Stimulated activated CD8-positive, alpha-beta memory T cell treated with anti-CD3 and anti-CD28 coated beads, Interleukin-4, amount 100 ng/mL, for 24 hours (primary cell): ENCODE data around the gene NUTM2A.
"Not testable (repeated sequence)": the region's sequence is repeated elsewhere in the genome, so short reads cannot be mapped to it uniquely, and the experiment has no call there.

Source experiments
- DNase-seq: peaks from one replicate; pipeline ENCODE4 v3.0.0-alpha.2; 2020; ENCODE audit warnings: low read depth

NUTM2A gene, protein sequence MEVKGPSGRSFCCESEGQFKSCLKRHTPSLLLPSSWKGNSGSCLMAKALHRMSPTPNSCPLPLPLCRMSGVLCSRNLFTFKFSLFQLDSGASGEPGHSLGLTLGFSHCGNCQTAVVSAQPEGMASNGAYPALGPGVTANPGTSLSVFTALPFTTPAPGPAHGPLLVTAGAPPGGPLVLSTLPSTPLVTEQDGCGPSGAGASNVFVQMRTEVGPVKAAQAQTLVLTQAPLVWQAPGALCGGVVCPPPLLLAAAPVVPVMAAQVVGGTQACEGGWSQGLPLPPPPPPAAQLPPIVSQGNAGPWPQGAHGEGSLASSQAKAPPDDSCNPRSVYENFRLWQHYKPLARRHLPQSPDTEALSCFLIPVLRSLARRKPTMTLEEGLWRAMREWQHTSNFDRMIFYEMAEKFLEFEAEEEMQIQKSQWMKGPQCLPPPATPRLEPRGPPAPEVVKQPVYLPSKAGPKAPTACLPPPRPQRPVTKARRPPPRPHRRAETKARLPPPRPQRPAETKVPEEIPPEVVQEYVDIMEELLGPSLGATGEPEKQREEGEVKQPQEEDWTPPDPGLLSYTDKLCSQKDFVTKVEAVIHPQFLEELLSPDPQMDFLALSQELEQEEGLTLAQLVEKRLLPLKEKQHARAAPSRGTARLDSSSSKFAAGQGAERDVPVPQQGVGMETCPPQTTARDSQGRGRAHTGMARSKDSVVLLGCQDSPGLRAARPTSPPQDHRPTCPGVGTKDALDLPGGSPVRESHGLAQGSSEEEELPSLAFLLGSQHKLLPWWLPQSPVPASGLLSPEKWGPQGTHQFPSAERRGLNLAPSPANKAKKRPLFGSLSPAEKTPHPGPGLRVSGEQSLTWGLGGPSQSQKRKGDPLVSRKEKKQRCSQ

DNA sequence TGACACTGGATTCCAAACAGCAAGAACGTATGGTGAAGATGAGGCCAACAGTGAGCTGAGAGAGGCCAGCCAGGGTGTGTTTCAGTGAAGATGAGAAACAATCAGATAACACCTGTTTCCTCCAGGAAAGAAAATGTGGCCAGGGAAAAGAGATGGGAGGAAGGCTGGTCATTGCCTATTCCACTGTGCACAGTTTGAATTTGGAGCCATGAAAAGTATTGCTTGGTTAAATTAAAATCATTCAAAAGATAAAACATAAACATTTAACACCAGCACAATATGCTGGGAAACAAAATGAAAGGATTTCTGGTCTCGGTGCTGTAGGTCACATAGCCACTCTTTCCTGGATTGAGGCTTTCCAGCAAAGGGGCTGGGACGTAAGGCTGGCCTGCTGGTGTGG lies at the start of gene NUTM2A:
Gene NUTM2A, plus strand, starts transcription at position 301 of the 400 bp plus-strand sequence. CDS start 383 bp downstream, outside the sequence.
- not testable (repeated sequence) for DNase-seq

DNA sequence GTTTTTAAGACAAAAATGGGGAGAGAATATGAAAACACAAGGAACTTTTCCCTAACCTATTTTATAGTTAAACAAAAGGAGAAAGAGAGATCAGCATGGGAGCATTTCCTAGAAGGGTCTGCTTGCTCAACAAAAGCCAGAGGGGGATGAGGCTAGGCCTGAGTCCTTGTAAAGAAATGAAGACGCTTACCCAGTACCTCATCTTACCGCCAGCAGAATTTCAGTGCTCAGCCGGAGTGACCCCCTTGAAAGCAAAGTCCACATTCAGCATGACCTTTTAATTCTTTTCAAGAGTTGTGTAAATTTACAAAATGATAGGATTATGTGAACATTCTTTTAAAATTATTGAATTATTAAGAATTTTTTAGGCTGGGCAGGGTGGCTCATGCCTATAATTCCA lies 47.7 kb upstream of the NUTM2A start:
- not testable (repeated sequence) for DNase-seq

DNA sequence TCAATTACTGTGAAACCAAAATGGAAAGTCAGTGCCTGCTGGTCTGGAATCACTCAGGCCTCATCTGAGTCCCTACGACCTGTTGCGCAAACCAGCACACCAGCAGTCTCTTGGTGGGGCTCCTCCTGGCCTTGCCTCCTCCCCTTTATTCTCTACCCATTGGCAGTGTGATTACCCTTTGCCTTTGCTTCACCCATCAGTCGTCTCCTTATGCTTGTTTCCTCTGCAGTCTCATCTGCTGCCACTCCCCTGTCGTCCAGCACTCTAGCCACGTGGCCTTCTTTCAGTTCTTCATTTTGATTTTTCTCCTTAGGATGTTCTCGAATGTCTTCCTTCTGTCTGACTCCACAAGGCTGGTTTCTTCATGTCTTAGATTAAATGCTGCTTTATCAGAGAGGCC lies 40.8 kb upstream of the NUTM2A start:
- not testable (repeated sequence) for DNase-seq

DNA sequence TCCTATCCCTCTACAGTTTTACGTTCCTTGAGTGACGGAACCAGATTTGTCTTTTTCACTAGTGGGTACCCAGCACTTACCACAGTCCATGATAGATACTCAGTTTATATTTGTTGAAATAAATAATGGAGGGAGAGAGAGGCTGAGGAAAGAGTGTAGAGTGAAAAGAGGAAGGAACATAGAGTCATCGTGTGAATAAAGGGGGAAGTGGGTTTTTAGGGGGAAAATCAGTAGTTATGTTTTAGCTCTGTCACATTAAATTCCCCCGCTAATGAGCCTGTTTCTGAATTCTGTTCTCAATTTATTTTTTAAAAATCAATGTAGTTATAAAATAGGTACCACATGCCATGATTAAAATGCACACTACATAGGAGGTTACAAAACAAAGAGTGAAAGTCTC lies 39.2 kb upstream of the NUTM2A start:
- not testable (repeated sequence) for DNase-seq

DNA sequence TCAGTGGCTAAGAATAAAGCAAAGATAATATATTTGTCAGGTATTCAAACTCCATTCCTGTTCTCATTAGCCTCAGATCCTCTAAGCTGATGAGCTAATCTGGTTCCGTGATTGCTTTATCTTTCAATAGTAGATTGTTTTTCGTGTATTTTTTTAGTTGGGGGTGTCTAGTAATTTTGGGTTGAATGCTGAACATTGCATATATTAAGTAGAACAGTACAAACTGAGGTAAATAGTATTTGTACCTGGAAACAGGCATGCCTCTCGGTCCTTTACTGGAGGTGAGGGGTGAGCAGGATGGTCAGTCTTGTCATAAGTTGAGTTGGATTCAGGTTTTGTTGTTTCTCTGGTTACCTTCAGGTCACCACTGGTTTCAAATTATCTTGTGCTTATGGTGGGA lies 37.7 kb upstream of the NUTM2A start:
- not testable (repeated sequence) for DNase-seq

DNA sequence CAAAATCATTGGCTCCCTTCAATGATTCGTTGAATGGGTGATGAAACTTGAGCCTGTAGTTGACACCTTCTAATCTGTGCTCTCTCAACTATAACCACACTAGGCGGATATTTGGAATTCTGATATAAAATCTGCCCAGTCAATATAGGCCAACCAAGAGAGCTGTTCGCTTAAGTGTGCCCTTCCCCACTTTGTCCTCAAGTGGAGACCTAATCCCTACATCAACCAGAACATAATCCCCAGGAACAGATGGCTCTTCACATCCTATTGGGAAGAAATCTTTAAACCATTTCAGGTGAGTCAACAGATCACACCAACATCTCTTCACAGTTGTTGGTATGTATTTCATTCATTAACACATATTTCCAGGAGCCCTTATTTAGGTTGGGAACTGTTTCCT lies 33.4 kb upstream of the NUTM2A start:
- DNase-seq = not testable (repeated sequence)

DNA sequence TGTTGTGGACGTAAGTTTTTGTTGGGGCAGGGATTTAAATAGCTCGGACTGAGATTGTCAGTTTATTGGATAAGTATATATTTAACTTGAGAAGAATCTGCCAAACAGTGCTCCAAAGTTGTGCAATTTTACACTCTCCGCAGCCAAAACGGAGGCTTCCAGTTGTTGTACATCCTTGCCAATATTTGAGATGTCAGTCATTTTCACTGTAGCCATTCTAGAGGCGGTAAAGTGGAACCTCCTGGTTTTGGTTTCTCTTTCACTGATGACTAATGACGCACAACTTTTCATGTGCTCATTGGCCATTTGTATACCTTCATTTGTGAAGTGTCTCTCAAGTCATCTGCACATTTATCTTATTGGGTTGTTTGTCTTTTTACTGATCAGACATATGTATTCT lies 24.3 kb upstream of the NUTM2A start:
- not testable (repeated sequence) for DNase-seq

DNA sequence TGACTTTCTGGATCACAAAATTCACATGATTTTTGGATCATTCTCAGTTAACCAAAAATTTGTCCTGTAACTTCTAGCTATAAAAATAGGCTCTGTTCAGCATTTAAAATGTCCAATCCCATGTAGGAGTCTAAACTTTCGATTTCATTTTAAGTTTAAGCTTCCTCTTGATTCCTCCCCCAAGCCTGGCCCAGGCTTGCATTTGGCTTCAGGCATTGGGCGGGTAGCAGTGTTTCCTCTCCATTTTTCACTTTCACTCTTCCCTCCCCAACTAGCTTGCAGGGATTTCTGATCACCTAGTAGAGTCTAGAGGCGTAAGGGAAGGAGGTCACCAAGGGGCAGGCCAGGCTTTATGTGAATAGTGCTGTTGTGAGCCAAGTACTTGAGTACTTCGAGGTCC lies 20.4 kb upstream of the NUTM2A start:
- DNase-seq = not testable (repeated sequence)

DNA sequence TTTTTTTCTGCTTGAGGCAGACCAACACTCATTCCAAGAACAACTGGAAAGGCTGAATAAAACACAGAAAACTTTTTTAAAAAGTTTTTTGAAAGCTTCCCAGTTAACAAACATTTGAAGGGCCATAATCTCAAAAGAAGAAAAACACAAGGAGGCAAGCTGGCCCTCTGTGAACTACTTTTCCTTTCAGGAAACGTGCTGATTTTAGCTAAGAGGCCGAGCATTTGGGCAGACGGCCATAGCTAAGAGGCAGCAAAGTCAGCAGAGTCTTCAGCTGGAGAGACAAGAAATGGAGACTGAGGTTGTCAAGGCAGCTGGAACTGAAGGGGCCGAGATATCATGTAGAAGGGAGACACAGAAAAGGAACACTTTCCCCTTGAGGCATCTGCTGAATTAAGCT lies 18.3 kb upstream of the NUTM2A start:
- DNase-seq = not testable (repeated sequence)

DNA sequence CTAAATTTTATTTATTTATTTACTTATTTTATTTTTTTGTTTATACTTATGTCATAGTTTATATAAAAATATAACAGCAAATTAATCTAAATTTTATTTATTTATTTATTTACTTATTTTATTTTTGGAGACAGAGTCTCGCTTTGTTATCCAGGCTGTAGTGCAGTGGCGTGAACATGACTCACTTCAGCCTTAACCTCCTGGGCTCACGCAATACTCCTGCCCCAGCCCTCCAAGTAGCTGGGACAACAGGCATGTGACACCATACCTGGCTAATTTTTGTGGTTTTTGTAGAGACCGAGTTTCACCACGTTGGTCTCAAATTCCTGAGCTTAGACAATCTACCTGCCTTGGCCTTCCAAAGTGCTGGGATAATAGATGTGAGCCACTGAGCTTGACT lies 14.9 kb upstream of the NUTM2A start:
- not testable (repeated sequence) for DNase-seq

DNA sequence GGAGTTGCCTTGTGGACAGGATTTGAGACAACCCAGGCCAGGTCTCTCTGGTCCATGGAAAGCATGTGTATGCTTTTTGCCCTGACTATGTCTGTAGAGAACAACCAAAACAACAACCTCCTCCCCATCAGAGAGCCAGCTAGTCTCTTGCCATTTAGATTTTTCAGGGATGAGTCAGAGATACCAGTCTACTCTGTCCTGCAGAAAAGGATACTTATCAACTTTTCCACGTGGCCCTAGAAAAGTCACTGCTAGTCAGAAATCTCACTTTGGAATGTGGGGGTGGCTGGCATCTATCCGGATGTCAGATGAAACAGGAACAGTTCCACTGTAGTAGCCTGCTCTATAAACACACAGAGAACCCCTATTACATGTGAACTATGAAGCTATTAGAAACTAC lies 13.4 kb upstream of the NUTM2A start:
- DNase-seq = not testable (repeated sequence)

DNA sequence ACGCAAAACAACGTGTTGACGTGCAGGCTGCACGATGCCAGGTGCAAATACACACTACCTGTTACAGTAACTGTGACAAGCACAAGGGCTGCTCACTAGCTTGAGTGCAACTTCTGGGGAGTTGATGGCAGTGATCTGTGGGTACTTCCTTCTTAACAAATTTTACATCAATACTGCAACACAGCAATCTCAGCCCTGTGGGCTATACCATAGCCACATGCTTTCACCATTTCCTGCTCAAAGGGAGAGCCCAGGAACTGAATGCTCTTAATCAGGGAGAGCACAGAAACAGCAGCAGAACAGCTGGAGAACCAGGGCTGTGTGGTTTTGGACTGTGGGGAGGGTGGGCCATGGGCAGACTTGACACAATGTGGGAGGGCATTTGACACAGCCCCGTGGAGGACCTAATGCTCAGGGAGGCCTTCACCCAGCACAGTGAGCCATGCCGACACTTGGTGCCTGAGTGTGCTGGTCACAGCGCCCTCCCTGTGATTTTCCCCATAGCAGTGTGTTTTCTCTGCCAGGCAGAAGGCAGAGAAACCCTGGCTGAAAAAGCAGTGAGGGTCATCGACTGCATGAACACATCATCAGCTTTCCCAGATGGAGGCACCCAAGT lies 12.0 kb upstream of the NUTM2A start:
- not testable (repeated sequence) for DNase-seq

DNA sequence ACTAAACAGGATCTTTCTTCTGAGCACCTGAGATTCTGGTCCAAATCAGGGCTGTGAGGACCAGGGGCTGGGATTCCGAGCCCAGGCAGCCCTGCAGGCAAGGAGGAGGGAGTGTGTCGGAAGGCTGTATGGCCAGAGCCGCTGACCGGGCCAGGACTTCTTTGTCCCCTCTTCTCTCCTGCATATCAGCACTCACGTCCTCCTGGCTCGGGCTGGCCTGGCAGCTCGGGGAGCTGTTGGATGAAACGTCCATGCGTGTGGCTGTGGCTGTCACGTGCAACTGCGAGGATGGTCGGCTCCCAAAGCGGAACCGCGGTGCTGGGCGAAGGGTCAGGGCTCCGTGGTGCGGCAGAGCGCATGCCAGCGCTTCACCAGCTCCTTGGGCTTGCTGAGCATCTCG lies 11.4 kb upstream of the NUTM2A start:
- not testable (repeated sequence) for DNase-seq

DNA sequence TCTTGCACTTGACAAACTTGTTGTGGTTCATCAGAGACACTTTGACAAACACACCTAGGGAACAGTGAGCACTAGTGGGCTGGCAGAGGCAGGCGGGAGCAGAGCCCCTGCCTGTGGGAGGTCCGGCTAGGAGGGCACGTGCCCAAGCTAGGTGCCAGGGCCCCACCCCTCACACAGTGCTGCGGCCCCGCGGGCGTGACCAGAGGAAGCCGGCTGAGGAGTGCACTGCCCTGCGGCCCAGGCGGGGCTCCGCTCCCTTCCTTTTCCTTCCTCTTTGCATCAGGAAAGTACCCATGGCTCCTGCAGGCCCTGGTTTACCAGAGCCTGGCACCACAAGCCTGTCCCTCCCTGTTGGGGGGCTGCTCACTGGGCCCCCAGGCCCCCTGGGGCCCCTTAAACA lies 9.1 kb upstream of the NUTM2A start:
- not testable (repeated sequence) for DNase-seq

DNA sequence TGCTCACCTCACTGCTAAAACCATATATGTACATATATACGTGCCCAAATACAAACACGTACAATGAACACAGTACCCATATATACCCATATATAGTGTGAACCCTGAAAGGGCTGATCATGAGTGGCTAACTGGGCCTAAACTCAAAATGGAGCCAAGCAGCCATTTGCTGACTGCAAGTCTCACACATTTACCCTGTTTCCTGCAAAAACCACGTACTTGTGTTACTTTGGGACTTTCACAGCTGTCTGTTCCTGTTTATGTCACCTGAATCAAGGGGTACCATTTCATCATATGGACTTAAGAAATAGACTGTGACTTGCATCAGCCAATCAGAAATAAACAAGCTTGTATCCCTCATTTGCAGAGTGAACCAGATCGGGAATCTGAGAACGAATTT lies 5.9 kb upstream of the NUTM2A start:
- DNase-seq = not testable (repeated sequence)

DNA sequence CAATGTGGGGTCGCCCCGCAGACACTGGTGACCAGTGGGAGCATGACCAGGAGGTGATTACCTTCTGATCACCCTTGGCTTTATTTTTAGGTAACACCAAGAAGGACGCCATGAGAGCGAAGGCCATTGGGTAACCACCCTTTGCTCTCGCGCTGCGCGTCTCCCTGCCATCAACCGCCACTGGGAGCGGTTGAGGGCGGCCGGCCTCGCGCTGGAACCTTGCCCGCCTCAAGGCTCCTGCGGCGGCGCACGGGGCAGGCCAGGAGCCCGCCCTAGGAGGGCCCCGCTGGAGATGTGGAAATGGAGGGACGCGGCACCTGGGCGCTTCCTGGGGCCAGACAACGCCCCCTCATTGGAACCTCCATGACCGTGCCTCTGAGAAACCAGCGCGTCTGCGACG lies 2.5 kb upstream of the NUTM2A start:
- DNase-seq = not testable (repeated sequence)

DNA sequence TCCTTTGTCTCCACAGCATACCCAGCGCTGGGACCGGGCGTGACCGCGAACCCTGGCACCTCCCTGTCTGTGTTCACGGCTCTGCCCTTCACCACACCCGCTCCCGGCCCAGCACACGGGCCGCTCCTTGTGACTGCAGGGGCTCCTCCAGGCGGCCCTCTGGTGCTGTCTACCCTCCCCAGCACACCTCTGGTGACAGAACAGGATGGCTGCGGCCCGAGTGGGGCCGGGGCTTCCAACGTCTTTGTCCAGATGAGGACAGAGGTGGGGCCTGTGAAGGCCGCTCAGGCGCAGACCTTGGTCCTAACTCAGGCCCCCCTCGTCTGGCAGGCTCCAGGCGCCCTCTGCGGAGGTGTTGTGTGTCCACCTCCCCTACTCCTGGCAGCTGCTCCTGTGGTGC lies 3.0 kb downstream of the NUTM2A start:
- DNase-seq = not testable (repeated sequence)

DNA sequence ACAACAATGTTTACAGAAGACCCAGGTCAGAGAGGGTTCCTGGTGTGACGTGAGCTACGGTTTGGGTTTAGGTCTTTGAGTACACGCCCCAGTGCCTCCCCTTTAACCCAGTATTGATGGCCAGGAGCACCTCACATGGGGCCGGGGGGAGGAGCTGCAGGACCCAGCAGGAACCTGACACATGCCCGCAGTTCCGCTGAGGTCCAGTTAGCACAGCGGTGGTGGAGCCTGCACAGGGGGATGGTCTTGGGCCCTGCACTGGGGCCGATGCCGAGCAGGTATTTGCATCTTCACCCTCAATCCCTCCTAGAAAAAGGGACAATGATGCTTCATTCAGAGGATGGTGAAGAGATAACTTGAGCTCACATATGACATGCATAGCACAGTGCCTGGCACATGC lies 4.0 kb downstream of the NUTM2A start:
- not testable (repeated sequence) for DNase-seq

DNA sequence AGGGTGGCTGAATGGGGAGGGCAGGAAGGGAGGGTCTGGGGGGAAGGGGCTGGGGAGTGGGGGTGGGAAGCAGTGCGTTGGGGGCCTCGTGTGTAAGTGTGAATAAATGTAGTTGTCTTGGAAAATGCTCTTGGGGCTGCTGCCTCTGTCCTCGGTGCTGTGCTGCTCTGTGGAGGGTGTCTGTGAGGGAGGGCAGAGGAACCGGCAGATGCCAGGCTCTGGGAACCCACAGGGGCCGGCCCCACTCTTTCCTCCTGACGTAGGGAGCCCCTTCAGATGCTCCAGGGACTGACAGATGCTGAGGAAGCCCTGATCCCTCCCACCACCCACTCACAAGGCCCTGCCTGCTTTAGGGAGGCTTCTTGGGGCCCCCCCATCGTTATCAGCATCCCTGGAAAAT lies 9.6 kb downstream of the NUTM2A start:
- DNase-seq = not testable (repeated sequence)

DNA sequence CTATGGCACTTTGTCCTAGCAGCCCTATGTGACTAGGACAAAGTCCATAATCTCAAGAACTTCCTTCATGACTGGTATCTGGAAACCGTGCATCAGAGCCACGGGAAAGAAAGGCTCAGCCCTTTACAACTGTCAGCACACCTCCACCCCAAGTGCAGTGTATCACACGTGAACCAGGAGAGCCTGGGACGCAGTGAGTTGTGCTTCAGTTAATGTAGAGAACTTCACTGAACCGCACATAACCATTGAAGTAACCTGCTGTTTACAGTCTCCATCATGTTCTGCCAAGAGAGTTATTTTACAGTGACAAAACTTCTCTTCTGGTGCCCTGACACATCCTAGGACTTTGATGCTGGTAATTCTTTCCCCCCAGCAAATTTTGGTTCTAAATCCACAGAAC lies 12.0 kb downstream of the NUTM2A start:
- not testable (repeated sequence) for DNase-seq

DNA sequence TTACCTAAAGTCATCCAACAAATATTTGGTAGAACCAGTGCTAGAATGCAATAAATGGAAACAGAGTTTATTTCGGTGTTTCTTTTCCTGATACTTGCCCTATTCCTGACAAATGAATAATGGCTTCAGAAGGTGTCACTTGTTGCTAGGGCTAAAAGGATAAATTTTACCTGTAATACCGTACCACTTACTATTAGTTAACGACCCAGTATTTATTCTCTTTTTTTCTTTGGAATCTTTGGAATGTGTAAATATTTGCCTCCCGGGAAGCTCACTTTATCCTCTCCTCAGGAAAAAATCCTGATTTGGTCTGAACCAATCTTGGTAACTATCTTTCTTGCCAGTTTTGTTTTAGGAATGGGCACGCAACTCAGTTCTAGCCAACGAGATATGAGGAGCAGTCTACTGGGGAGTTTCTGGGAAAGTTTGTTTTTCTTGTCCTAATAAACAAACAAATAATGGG lies 14.1 kb downstream of the NUTM2A start:
- not testable (repeated sequence) for DNase-seq

DNA sequence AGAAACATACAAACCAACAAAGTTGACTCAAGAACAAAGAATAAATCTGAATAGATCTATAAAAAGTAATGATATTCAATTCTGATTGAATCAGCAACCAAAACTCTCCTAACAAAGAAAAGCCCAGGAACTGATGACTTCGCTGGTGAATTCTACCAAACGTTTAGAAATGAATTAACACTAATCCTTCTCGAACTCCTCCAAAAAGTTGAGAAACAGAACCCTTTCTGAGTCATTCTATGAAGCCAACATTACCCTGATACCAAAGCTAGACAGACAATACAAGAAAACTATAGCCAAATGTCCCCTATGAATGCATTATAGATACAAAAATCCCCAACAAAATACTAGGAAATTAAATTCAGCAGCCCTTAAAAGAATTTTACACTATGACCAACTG lies 16.9 kb downstream of the NUTM2A start:
- not testable (repeated sequence) for DNase-seq
